ENCODE data around the gene E2F7.

DNA sequence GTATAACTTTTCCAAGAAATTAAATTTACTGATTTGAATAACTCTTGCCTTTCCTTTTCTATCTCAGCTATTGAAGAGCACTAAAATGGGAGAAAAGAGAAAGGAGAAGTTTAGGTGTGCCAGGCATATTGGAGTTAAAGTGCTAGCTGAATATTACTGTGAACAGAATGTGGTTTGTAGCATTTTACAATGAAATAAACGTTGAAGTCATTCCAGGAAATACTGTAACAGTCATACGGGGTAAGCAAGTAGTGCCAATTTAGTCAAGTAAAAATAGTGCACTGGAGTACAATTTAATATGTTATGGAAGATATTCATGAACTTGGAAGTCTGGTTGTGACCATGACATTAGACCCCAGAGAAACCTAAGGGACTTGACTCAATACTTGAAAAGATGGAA is 62.1 kb downstream of the E2F7 start:
- TF ChIP-seq, protein P1, sequence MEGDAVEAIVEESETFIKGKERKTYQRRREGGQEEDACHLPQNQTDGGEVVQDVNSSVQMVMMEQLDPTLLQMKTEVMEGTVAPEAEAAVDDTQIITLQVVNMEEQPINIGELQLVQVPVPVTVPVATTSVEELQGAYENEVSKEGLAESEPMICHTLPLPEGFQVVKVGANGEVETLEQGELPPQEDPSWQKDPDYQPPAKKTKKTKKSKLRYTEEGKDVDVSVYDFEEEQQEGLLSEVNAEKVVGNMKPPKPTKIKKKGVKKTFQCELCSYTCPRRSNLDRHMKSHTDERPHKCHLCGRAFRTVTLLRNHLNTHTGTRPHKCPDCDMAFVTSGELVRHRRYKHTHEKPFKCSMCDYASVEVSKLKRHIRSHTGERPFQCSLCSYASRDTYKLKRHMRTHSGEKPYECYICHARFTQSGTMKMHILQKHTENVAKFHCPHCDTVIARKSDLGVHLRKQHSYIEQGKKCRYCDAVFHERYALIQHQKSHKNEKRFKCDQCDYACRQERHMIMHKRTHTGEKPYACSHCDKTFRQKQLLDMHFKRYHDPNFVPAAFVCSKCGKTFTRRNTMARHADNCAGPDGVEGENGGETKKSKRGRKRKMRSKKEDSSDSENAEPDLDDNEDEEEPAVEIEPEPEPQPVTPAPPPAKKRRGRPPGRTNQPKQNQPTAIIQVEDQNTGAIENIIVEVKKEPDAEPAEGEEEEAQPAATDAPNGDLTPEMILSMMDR (IDR thresholded peaks at IDR 0.05; ENCODE audit: low read depth, low read length, poor library complexity, severe bottlenecking): no peak
- TF ChIP-seq EZH2phosphoT487 (IDR thresholded peaks at IDR 0.05; ENCODE audit: borderline replicate concordance, low read length): no peak

All from DOHH2 (cell line).